ENCODE results near the gene GTF2IRD1. TPM values are rescaled to one million over a fixed set of nuclear protein-coding genes. Genes with fewer than 3 reads are reported as not detected.
A peak's percentile ranks its signal among the peaks of the same experiment; 100 is the strongest.
"Not testable (repeated sequence)": the region's sequence is repeated elsewhere in the genome, so short reads cannot be mapped to it uniquely, and the experiment has no call there.

Gene GTF2IRD1
- total RNA-seq, 1 donor from 2014 or later, result 80.8 TPM

DNA sequence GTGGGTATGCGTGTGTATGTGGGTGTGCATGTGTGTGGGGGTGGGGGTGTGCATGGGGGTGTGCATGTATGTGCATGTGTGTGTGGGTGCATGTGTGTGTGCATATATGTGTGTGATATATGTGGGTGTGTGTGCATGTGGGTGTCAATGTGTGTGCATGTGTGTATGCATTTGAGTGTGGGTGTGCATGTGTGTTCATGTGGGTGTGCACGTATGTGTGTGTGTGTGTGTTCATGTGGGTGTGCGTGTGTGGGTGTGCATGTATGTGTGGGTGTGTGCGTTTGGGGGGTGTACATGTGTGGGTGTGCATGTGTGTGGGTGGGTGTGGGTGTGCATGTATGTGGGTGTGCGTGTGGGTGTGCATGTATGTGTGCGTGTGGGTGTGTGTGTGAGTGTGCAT lies 42.6 kb downstream of the GTF2IRD1 start:
- Mint-ChIP-seq H3K36me3 (peaks cover 27% of the 10 kb centered on the region), H3K4me1 (no peaks in the 10 kb centered on the region), H3K4me3 (no peak overlapping the region), H3K9me3 (peaks cover 7% of the 10 kb centered on the region), H3K27ac (no peak overlapping the region), H3K27me3 (ENCODE audit: low read depth) (no peaks in the 10 kb centered on the region)
- TF ChIP-seq, protein P1, sequence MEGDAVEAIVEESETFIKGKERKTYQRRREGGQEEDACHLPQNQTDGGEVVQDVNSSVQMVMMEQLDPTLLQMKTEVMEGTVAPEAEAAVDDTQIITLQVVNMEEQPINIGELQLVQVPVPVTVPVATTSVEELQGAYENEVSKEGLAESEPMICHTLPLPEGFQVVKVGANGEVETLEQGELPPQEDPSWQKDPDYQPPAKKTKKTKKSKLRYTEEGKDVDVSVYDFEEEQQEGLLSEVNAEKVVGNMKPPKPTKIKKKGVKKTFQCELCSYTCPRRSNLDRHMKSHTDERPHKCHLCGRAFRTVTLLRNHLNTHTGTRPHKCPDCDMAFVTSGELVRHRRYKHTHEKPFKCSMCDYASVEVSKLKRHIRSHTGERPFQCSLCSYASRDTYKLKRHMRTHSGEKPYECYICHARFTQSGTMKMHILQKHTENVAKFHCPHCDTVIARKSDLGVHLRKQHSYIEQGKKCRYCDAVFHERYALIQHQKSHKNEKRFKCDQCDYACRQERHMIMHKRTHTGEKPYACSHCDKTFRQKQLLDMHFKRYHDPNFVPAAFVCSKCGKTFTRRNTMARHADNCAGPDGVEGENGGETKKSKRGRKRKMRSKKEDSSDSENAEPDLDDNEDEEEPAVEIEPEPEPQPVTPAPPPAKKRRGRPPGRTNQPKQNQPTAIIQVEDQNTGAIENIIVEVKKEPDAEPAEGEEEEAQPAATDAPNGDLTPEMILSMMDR (IDR thresholded peaks at IDR 0.05; ENCODE audit: unreplicated experiment), result no peak
- DNase-seq (ENCODE audit: low spot score in 2 of 2, unreplicated experiment in 2 of 2), result no peak

DNA sequence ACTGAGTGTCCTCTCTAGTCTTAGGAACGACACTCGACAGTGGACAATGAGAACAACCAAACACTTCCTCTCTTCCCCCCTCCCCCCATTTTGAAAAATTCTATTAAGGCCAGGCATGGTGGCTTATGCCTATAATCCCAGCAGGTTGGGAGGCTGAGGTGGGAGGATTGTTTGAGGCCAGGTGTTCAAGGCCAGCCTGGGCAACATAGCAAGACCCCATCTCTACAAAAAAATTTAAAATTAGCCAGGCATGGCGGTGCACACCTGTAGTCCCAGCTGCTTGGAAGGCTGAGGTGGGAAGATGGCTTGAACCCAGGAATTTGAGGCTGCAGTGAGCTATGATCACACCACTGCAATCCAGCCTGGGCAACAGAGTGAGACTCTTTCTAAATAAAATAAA lies 43.1 kb downstream of the GTF2IRD1 start:
- H3K36me3 Mint-ChIP-seq, result peaks cover 23% of the 10 kb centered on the region
- not testable (repeated sequence) for H3K4me1 Mint-ChIP-seq; H3K27me3 Mint-ChIP-seq (ENCODE audit: low read depth); H3K9me3 Mint-ChIP-seq; H3K27ac Mint-ChIP-seq; H3K4me3 Mint-ChIP-seq; DNase-seq (ENCODE audit: low spot score in 2 of 2, unreplicated experiment in 2 of 2)

DNA sequence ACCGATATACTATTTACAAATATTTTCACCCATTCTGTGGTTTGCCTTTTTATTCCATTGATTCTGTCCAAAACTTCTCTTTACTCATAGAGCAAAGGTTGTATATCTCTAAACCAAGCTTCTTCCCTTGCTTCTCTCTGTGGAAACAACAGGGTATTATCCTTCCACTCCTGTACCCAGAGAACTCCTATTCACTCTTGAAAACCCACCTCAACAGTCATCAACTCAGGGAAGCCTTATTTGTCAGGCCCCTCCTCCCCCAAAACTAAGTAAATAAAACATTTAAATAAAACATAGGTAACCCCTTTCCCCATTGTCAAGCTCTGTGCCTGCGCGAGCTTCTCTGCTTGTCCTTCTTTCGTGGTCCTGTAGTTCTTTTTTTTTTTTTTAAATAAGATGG lies 44.6 kb downstream of the GTF2IRD1 start:
- Mint-ChIP-seq H3K4me1 (no peaks in the 10 kb centered on the region), H3K27me3 (ENCODE audit: low read depth) (no peaks in the 10 kb centered on the region), H3K36me3 (peaks cover 11% of the 10 kb centered on the region), H3K9me3 (no peaks in the 10 kb centered on the region), H3K27ac (peak overlapping the region; percentile 6), H3K4me3 (no peak overlapping the region)
- no peak for DNase-seq (ENCODE audit: low spot score in 2 of 2, unreplicated experiment in 2 of 2)
- TF ChIP-seq, protein P1 (IDR thresholded peaks at IDR 0.05; ENCODE audit: unreplicated experiment), result no peak

DNA sequence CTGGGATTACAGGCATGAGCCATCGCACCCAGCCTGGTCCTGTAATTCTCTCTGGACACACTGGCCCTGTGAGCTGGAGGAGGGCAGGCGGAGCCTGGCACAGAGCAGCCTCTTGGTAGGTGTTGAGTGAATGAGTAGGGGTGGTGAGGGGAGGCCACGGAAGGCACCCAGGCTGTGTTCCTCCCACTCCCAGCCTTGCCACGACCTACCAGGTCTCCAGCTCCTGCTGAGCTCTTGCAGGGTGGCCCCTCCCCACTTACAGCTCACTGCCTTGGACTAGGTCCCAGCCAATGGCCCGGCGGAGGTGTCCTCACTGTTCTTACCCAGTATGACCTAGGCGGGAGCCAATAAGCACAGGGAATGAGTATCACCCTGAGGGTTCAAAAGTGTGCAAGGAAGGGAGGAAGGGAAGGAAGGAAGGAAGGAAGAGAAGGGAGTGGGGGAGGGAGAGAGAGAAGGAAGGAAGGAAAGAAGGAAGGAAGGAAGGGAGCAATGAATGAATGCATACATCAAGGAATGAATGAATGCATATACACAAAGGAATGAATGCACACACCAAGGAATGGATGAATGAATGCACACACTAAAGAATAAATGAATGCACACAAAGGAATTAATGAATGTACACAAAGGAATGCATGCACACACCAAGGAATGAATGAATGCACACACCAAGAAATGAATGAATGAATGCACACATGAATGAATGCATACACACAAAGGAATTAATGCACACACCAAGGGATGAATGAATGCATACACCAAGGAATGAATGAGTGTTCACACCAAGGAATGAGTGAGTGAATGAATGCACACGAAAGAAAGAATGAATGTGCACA lies 45.5 kb downstream of the GTF2IRD1 start:
- TF ChIP-seq, protein P1 (IDR thresholded peaks at IDR 0.05; ENCODE audit: unreplicated experiment), result no peak
- no peaks in the 10 kb centered on the region for H3K4me1 Mint-ChIP-seq
- peaks cover 5% of the 10 kb centered on the region for H3K9me3 Mint-ChIP-seq
- no peaks in the 10 kb centered on the region for H3K27me3 Mint-ChIP-seq (ENCODE audit: low read depth)
- peaks cover 16% of the 10 kb centered on the region for H3K36me3 Mint-ChIP-seq
- H3K27ac Mint-ChIP-seq, result no peak overlapping the region
- H3K4me3 Mint-ChIP-seq, result no peak overlapping the region
- DNase-seq (ENCODE audit: low spot score in 2 of 2, unreplicated experiment in 2 of 2), result no peak

DNA sequence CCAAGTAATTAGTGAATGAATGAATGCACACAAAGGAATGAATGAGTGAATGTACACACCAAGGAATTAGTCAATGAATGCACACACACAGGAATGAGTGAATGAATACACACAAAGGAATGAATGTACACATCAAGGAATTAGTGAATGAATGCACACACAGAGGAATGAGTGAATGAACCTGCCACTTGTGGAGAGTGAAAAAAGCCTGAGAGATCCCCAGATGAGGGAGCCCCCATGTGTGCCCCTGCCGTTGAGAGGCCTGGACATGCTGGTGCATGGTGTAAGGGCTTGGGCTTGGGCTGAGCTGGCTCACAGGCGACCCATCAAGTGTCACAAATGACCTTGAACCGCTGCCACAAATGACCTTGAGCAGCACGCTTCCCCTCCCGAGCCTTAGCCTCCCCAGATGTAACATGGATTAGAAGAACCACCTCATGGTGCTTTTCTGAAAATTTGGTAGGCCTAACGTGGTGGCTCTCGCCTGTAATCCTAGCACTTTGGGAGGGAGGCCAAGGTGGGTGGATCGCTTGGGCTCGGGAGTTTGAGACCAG lies 46.2 kb downstream of the GTF2IRD1 start:
- TF ChIP-seq, protein P1 (IDR thresholded peaks at IDR 0.05; ENCODE audit: unreplicated experiment), result no peak
- no peaks in the 10 kb centered on the region for H3K4me1 Mint-ChIP-seq
- H3K27me3 Mint-ChIP-seq (ENCODE audit: low read depth), result no peaks in the 10 kb centered on the region
- H3K27ac Mint-ChIP-seq, result no peak overlapping the region
- DNase-seq (ENCODE audit: low spot score in 2 of 2, unreplicated experiment in 2 of 2), result no peak
- peaks cover 6% of the 10 kb centered on the region for H3K9me3 Mint-ChIP-seq
- peaks cover 17% of the 10 kb centered on the region for H3K36me3 Mint-ChIP-seq
- no peak overlapping the region for H3K4me3 Mint-ChIP-seq

DNA sequence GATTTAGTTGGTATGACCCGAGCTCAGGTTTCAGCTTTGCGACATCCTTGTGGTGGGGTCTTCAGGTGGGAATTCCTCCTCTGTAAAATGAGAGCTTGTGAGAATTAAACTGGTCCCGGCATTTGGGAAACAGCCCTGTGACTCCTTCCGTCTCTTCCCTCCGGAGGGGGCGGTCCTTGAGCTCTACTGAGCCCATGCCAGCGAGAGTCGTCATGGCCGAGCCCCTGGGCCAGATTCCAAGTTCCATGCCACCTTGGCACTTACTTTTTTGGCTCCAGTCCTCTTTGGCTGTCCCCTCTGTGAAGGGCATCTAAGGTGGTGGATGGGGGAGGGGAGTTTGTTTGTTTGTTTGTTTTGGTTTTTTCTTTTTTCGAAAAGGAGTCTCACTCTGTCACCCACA lies 47.6 kb downstream of the GTF2IRD1 start:
- Mint-ChIP-seq H3K27ac (no peak overlapping the region), H3K36me3 (peaks cover 13% of the 10 kb centered on the region), H3K4me1 (peaks cover 8% of the 10 kb centered on the region), H3K9me3 (peaks cover 6% of the 10 kb centered on the region), H3K4me3 (no peak overlapping the region), H3K27me3 (ENCODE audit: low read depth) (no peaks in the 10 kb centered on the region)
- DNase-seq (ENCODE audit: low spot score in 2 of 2, unreplicated experiment in 2 of 2), result no peak
- TF ChIP-seq, protein P1 (IDR thresholded peaks at IDR 0.05; ENCODE audit: unreplicated experiment), result no peak

Measured in mesothelial cell of epicardium (in vitro differentiated cells).